ENCODE results near the gene DLK2. TPM values are rescaled to one million over a fixed set of nuclear protein-coding genes. Genes with fewer than 3 reads are reported as not detected.

DLK2 gene
- total and polyA plus RNA-seq, 2 experiments from 2014 or later: 0.21 to 0.47 TPM

DNA sequence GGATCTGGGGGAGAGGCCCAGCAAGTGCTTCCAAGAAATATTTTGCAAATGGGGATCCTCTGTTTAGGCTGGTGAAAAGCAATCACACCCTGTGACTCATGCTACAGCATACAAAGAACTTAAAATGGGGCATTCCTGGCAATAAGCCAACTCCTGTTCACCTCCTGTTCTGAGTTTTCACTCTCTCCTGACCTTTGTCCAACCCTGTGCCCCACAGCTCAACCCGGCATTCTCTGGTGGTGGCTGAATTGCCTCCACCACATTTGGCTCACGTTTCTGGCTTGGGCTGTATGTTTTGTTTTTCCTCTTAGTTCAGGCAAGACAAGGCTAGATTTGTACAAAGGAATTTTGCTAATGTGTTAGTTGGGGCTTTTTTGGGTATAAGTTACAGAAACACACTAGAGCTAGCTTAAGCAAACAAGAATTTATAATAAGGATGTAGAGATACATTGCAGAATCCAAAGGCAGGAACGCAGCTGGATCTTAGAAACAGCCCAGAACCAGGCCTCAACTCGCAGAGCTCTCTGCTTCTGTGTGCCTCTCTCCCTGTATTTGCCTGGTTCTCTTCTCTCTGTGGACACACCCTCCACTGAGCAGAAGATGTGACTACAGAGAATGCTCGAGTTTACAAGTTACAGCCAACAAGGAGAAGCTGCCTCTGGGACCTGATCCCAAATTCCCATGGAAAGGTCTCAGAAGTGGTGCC is 18.6 kb downstream of the DLK2 start (continued):
- TF ChIP-seq, protein P1, sequence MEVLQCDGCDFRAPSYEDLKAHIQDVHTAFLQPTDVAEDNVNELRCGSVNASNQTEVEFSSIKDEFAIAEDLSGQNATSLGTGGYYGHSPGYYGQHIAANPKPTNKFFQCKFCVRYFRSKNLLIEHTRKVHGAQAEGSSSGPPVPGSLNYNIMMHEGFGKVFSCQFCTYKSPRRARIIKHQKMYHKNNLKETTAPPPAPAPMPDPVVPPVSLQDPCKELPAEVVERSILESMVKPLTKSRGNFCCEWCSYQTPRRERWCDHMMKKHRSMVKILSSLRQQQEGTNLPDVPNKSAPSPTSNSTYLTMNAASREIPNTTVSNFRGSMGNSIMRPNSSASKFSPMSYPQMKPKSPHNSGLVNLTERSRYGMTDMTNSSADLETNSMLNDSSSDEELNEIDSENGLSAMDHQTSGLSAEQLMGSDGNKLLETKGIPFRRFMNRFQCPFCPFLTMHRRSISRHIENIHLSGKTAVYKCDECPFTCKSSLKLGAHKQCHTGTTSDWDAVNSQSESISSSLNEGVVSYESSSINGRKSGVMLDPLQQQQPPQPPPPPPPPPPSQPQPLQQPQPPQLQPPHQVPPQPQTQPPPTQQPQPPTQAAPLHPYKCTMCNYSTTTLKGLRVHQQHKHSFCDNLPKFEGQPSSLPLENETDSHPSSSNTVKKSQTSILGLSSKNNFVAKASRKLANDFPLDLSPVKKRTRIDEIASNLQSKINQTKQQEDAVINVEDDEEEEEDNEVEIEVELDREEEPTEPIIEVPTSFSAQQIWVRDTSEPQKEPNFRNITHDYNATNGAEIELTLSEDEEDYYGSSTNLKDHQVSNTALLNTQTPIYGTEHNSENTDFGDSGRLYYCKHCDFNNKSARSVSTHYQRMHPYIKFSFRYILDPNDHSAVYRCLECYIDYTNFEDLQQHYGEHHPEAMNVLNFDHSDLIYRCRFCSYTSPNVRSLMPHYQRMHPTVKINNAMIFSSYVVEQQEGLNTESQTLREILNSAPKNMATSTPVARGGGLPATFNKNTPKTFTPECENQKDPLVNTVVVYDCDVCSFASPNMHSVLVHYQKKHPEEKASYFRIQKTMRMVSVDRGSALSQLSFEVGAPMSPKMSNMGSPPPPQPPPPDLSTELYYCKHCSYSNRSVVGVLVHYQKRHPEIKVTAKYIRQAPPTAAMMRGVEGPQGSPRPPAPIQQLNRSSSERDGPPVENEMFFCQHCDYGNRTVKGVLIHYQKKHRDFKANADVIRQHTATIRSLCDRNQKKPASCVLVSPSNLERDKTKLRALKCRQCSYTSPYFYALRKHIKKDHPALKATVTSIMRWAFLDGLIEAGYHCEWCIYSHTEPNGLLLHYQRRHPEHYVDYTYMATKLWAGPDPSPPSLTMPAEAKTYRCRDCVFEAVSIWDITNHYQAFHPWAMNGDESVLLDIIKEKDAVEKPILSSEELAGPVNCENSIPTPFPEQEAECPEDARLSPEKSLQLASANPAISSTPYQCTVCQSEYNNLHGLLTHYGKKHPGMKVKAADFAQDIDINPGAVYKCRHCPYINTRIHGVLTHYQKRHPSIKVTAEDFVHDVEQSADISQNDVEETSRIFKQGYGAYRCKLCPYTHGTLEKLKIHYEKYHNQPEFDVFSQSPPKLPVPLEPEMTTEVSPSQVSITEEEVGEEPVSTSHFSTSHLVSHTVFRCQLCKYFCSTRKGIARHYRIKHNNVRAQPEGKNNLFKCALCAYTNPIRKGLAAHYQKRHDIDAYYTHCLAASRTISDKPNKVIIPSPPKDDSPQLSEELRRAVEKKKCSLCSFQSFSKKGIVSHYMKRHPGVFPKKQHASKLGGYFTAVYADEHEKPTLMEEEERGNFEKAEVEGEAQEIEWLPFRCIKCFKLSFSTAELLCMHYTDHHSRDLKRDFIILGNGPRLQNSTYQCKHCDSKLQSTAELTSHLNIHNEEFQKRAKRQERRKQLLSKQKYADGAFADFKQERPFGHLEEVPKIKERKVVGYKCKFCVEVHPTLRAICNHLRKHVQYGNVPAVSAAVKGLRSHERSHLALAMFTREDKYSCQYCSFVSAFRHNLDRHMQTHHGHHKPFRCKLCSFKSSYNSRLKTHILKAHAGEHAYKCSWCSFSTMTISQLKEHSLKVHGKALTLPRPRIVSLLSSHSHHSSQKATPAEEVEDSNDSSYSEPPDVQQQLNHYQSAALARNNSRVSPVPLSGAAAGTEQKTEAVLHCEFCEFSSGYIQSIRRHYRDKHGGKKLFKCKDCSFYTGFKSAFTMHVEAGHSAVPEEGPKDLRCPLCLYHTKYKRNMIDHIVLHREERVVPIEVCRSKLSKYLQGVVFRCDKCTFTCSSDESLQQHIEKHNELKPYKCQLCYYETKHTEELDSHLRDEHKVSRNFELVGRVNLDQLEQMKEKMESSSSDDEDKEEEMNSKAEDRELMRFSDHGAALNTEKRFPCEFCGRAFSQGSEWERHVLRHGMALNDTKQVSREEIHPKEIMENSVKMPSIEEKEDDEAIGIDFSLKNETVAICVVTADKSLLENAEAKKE (CRISPR knock-in tag; IDR thresholded peaks at IDR 0.05): no peak

DNA sequence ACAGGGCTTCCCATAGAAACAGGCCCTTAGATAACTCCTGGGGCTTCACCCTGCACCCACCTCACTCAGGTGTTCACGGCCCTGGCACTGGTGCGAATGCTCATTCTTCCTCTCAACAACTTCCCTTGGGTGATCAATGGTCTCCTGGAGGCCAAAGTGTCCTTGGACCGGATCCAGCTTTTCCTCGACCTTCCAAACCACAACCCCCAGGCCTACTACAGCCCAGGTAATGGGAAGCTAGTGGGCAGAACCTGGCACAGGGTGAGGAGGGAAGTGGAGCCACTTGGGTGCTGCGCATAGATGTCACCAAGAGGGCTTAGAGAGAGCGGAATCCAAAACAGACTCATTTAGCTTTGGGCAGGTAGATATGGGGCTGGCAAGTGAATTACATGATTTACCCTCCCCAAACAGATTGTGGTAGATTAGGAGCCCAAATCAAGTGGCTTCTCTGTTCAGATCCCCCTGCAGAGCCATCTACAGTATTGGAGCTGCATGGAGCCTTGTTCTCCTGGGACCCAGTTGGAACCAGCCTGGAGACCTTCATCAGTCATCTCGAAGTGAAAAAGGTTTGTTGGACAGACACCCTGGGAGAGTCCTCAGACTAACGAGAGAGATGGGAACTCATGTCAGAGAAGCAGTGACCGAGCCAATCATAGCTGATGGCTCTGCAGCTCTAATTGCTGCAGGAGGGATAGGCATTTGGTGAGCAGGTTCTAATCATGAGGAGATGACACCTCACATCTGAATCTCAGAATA is 19.5 kb downstream of the DLK2 start:
- H3K36me3 ChIP-seq (ENCODE audit: insufficient read depth): no peaks in the 10 kb centered on the region
- no peak for ATAC-seq
- H3K27ac ChIP-seq (ENCODE audit: low read depth): no peak overlapping the region
- H3K9me2 ChIP-seq (ENCODE audit: insufficient read depth): no peaks in the 10 kb centered on the region
- no peak overlapping the region for H3K4me3 ChIP-seq
- H3K27me3 ChIP-seq (ENCODE audit: insufficient read depth): no peaks in the 10 kb centered on the region
- no peak overlapping the region for H3K4me2 ChIP-seq
- no peaks in the 10 kb centered on the region for H3K4me1 ChIP-seq (ENCODE audit: insufficient read depth)
- no peaks in the 10 kb centered on the region for H4K20me1 ChIP-seq (replicated peaks; ENCODE audit: insufficient read depth)
- H3K36me3 Mint-ChIP-seq (ENCODE audit: low read depth): peaks cover 3% of the 10 kb centered on the region; the same call in 2 of the 3 replicates
- no peaks in the 10 kb centered on the region; the same call in 2 of the 3 replicates for H3K4me1 Mint-ChIP-seq
- H3K27me3 Mint-ChIP-seq (ENCODE audit: insufficient read depth, low read depth, poor library complexity): peaks cover 7% of the 10 kb centered on the region
- DNase-seq (ENCODE audit: low spot score): no peak
- H2AFZ ChIP-seq: no peak overlapping the region
- no peaks in the 10 kb centered on the region for H3K9me3 Mint-ChIP-seq
- H3K27ac Mint-ChIP-seq: no peak overlapping the region
- 0 out of 2 replicates have a peak, but pooled peaks cover under 1% of the 10 kb centered on the region for H3K79me2 ChIP-seq (replicated peaks; ENCODE audit: insufficient read depth)
- H3K4me3 Mint-ChIP-seq: no peak overlapping the region
- no peaks in the 10 kb centered on the region for H3F3A ChIP-seq (replicated peaks; ENCODE audit: low read depth)
- TF ChIP-seq POLR2AphosphoS5 (IDR thresholded peaks at IDR 0.05; ENCODE audit: low read depth) (no peak), ZNF331 (CRISPR knock-in tag; IDR thresholded peaks at IDR 0.05; ENCODE audit: low read depth) (no peak), ZNF114 (CRISPR knock-in tag; IDR thresholded peaks at IDR 0.05) (no peak)
- TF ChIP-seq, protein P2, sequence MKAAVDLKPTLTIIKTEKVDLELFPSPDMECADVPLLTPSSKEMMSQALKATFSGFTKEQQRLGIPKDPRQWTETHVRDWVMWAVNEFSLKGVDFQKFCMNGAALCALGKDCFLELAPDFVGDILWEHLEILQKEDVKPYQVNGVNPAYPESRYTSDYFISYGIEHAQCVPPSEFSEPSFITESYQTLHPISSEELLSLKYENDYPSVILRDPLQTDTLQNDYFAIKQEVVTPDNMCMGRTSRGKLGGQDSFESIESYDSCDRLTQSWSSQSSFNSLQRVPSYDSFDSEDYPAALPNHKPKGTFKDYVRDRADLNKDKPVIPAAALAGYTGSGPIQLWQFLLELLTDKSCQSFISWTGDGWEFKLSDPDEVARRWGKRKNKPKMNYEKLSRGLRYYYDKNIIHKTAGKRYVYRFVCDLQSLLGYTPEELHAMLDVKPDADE (IDR thresholded peaks at IDR 0.05): no peak
- TF ChIP-seq, protein P1 (CRISPR knock-in tag; IDR thresholded peaks at IDR 0.05): no peak

Data from GM23338 (cell line).